NCI-H226 (cell line): ENCODE results near the gene TMEM158.

Experiments
- DNase-seq: peaks from one replicate; pipeline ENCODE4 v3.0.0-alpha.2; 2015

Gene TMEM158

GRCh38 chr3:45198264-45199260 lies 27.5 kb downstream of the TMEM158 start:
- DNase-seq, result peak; percentile 26

- no peak for DNase-seq
Observed at GRCh38 chr3:45194791-45195190, 31.3 kb downstream of the TMEM158 start.

- DNase-seq, result no peak
Observed at GRCh38 chr3:45191924-45192417, 34.1 kb downstream of the TMEM158 start.

- DNase-seq, result no peak
Observed at GRCh38 chr3:45191424-45191823, 34.7 kb downstream of the TMEM158 start.

GRCh38 chr3:45188719-45189659 lies 37.1 kb downstream of the TMEM158 start:
- no peak for DNase-seq

- DNase-seq, result no peak
Observed at GRCh38 chr3:45187694-45188141, 38.4 kb downstream of the TMEM158 start.

- DNase-seq, result no peak
Observed at GRCh38 chr3:45186871-45187270, 39.2 kb downstream of the TMEM158 start.

- no peak for DNase-seq
Observed at GRCh38 chr3:45185461-45185860, 40.6 kb downstream of the TMEM158 start.

GRCh38 chr3:45185052-45185451 lies 41.0 kb downstream of the TMEM158 start:
- no peak for DNase-seq

GRCh38 chr3:45183872-45184262 lies 42.2 kb downstream of the TMEM158 start:
- no peak for DNase-seq

- DNase-seq, result peak; percentile 69
Observed at GRCh38 chr3:45182915-45183871, 42.9 kb downstream of the TMEM158 start.

- DNase-seq, result no peak
Observed at GRCh38 chr3:45181496-45181895, 44.6 kb downstream of the TMEM158 start.

GRCh38 chr3:45180899-45181298 lies 45.2 kb downstream of the TMEM158 start:
- DNase-seq, result no peak

- DNase-seq, result peak; percentile 14
Observed at GRCh38 chr3:45180051-45180450, 46.0 kb downstream of the TMEM158 start.

GRCh38 chr3:45179163-45179562 lies 46.9 kb downstream of the TMEM158 start:
- DNase-seq, result no peak

GRCh38 chr3:45178183-45179023 lies 47.7 kb downstream of the TMEM158 start:
- peak; percentile 66 for DNase-seq

- no peak for DNase-seq
Observed at GRCh38 chr3:45176912-45177311, 49.2 kb downstream of the TMEM158 start.
